ENCODE results near the gene TMTC4. TPM values are rescaled to one million over a fixed set of nuclear protein-coding genes. Genes with fewer than 3 reads are reported as not detected.
"Not testable (repeated sequence)": the region's sequence is repeated elsewhere in the genome, so short reads cannot be mapped to it uniquely, and the experiment has no call there.

TMTC4 gene
- total RNA-seq, 1 experiment from 2014 or later: 14.6 TPM

GRCh38 chr13:100689191-100689590 lies 14.6 kb upstream of the TMTC4 start:
- Histone ChIP-seq H3K27ac (ENCODE audit: low read length) (no peak overlapping the region), H3K4me1 (ENCODE audit: control insufficient read depth, insufficient read depth, low read length) (no peaks in the 10 kb centered on the region), H3K4me3 (ENCODE audit: low read depth in 2 of 2, low read length in 2 of 2) (no peak overlapping the region), H3K9me3 (ENCODE audit: control insufficient read depth, insufficient read depth, low read depth, low read length) (no peaks in the 10 kb centered on the region), H3K27me3 (ENCODE audit: control insufficient read depth, insufficient read depth, low read length) (no peaks in the 10 kb centered on the region; the same call in 1 of the 2 replicates), H3K36me3 (ENCODE audit: control insufficient read depth, insufficient read depth, low read length) (no peaks in the 10 kb centered on the region)
- in situ Hi-C loops (cut with HindIII; ENCODE audit: low pct_unique_long_range_greater_than_20kb, low sequenced_read_pairs): no loop called here
- ChIA-PET POLR2A (no interaction called here), CTCF (no interaction called here)
- ATAC-seq: no peak
- intact Hi-C loops (cut with micrococcal nuclease; ENCODE audit: unreplicated experiment): no loop called here
- no peak for TF ChIP-seq TCF7L2 (IDR thresholded peaks at IDR 0.05; ENCODE audit: low read depth, low read length)
- TF ChIP-seq REST (IDR thresholded peaks at IDR 0.05; ENCODE audit: insufficient read depth in 1 of 2, low read depth in 2 of 2, low read length in 1 of 2): no peak
- TF ChIP-seq POLR2AphosphoS5 (IDR thresholded peaks at IDR 0.05; ENCODE audit: low read depth, low read length): no peak
- no peak for TF ChIP-seq SIN3A (IDR thresholded peaks at IDR 0.05; ENCODE audit: borderline replicate concordance, insufficient read depth, low read depth, low read length)
- no peak for TF ChIP-seq CTCF (IDR thresholded peaks at IDR 0.05)
- BruUV-seq (replicated peaks): no TSS peak
- no peak for DNase-seq (ENCODE audit: low read depth, low spot score)

- H3K27ac ChIP-seq (ENCODE audit: low read length): no peak overlapping the region
- ATAC-seq: no peak
- ChIA-PET CTCF (no interaction called here), POLR2A (no interaction called here)
- no peaks in the 10 kb centered on the region for H3K4me1 ChIP-seq (ENCODE audit: control insufficient read depth, insufficient read depth, low read length)
- TF ChIP-seq REST (IDR thresholded peaks at IDR 0.05; ENCODE audit: insufficient read depth in 1 of 2, low read depth in 2 of 2, low read length in 1 of 2) (no peak), SIN3A (IDR thresholded peaks at IDR 0.05; ENCODE audit: borderline replicate concordance, insufficient read depth, low read depth, low read length) (no peak), POLR2AphosphoS5 (IDR thresholded peaks at IDR 0.05; ENCODE audit: low read depth, low read length) (no peak), CTCF (IDR thresholded peaks at IDR 0.05) (no peak), TCF7L2 (IDR thresholded peaks at IDR 0.05; ENCODE audit: low read depth, low read length) (no peak)
- H3K36me3 ChIP-seq (ENCODE audit: control insufficient read depth, insufficient read depth, low read length): no peaks in the 10 kb centered on the region
- BruUV-seq (replicated peaks): no TSS peak
- H3K27me3 ChIP-seq (ENCODE audit: control insufficient read depth, insufficient read depth, low read length): peaks cover 2% of the 10 kb centered on the region
- intact Hi-C loops (cut with micrococcal nuclease; ENCODE audit: unreplicated experiment) (no loop called here), in situ Hi-C loops (cut with HindIII; ENCODE audit: low pct_unique_long_range_greater_than_20kb, low sequenced_read_pairs) (no loop called here)
- DNase-seq (ENCODE audit: low read depth, low spot score): no peak
- H3K4me3 ChIP-seq (ENCODE audit: low read depth in 2 of 2, low read length in 2 of 2): no peak overlapping the region
- no peaks in the 10 kb centered on the region for H3K9me3 ChIP-seq (ENCODE audit: control insufficient read depth, insufficient read depth, low read depth, low read length)
These were observed 5.5 kb upstream of the TMTC4 start for GRCh38 chr13:100680131-100680530.

- BruUV-seq (replicated peaks); in situ Hi-C loops (cut with HindIII; ENCODE audit: low pct_unique_long_range_greater_than_20kb, low sequenced_read_pairs); H3K4me1 ChIP-seq (ENCODE audit: control insufficient read depth, insufficient read depth, low read length); ATAC-seq; H3K36me3 ChIP-seq (ENCODE audit: control insufficient read depth, insufficient read depth, low read length); intact Hi-C loops (cut with micrococcal nuclease; ENCODE audit: unreplicated experiment); DNase-seq (ENCODE audit: low read depth, low spot score); H3K27ac ChIP-seq (ENCODE audit: low read length); H3K4me3 ChIP-seq (ENCODE audit: low read depth in 2 of 2, low read length in 2 of 2); H3K9me3 ChIP-seq (ENCODE audit: control insufficient read depth, insufficient read depth, low read depth, low read length); POLR2A ChIA-PET; CTCF ChIA-PET; H3K27me3 ChIP-seq (ENCODE audit: control insufficient read depth, insufficient read depth, low read length): not testable (repeated sequence)
These were observed 2.5 kb upstream of the TMTC4 start for GRCh38 chr13:100677128-100677527.
